H1 (cell line): ENCODE data around the gene OGFOD1. TPM values are rescaled to one million over a fixed set of nuclear protein-coding genes. Genes with fewer than 3 reads are reported as not detected.

Experiments
- EGR1 ChIP-seq: IDR thresholded peaks from 2 replicates; pipeline ENCODE4 v1.6.1; 2011; ENCODE audit warnings: low read depth, low read length, borderline replicate concordance
- MAFK ChIP-seq: IDR thresholded peaks from 2 replicates; pipeline ENCODE4 v1.6.1; 2012; ENCODE audit warnings: low read depth, mild to moderate bottlenecking, improper control_type of control experiment, low read length
- POLR2A ChIP-seq, 2 experiments: IDR thresholded peaks; 1 replicate in 1 of 2; 2 replicates in 1 of 2; pipeline ENCODE4 v1.6.1; 2011; ENCODE audit warnings: low read depth in 2 of 2, low read length in 2 of 2, mild to moderate bottlenecking in 2 of 2; ENCODE audit errors: control extremely low read depth in 1 of 2
- SIN3A ChIP-seq, 2 experiments: IDR thresholded peaks in 1 of 2; conservative IDR thresholded peaks in 1 of 2; 2 replicates each; pipeline ENCODE4 v1.6.1; 2011 to 2012; ENCODE audit warnings: low read length in 2 of 2, improper control_type of control experiment in 1 of 2, low read depth in 1 of 2, mild to moderate bottlenecking in 1 of 2
- TEAD4 ChIP-seq: IDR thresholded peaks from 2 replicates; pipeline ENCODE4 v1.6.1; 2012; ENCODE audit warnings: low read depth, low read length, inconsistent platforms, mixed read lengths
- polyA plus RNA-seq, 7 experiments: library from polyadenylated mRNA; depleted of rRNA in 3 of 7; stranded (reverse) in 5 of 7; unstranded in 2 of 7; fragments of >200 nt in 5 of 7; fragments of 200-250 nt in 2 of 7; gene quantifications; 1 replicate in 5 of 7; 2 replicates in 1 of 7; 4 replicates in 1 of 7; pipeline versions ENCODE4 v1.2.1 to v1.2.3, GENCODE V29; 2011 to 2013; ENCODE audit warnings: missing spikeins in 2 of 7, mixed read lengths in 2 of 7
- total RNA-seq: library from RNA; stranded (reverse); fragmentation: NEBNext Ultra II Directional; extraction: Animal tissue kit (Norgen Biotek cat#: 25700); gene quantifications from 2 replicates; pipeline ENCODE4 v1.2.1, GENCODE V29; 2021

OGFOD1 gene
- total and polyA plus RNA-seq, 2 of the 8 experiments (the other 6 are each of a cell fraction or from before 2014, with no cell fraction given): 24.6 to 61.4 TPM

GRCh38 chr16:56513091-56513490, 61.7 kb downstream of the OGFOD1 start (continued):
- no peak for TF ChIP-seq MAFK
- TF ChIP-seq EGR1: no peak
- TF ChIP-seq POLR2A (IDR thresholded peaks at IDR 0.05; ENCODE audit: control extremely low read depth in 1 of 2, low read depth in 2 of 2, low read length in 2 of 2): no peak
- no peak for TF ChIP-seq SIN3A (conservative IDR thresholded peaks at IDR 0.05 in 1 of 2, IDR thresholded peaks at IDR 0.05 in 1 of 2; ENCODE audit: low read depth in 1 of 2, low read length in 2 of 2)
- no peak for TF ChIP-seq TEAD4
- TF ChIP-seq, all 59 proteins: peak for 0
